H1 (cell line): Measurements from ENCODE around the gene DISC1. TPM values are rescaled to one million over a fixed set of nuclear protein-coding genes. Genes with fewer than 3 reads are reported as not detected.

Experiments
- CTCF ChIA-PET: fragments of 300-600 bp; sonication (Branson Sonifier 250); formaldehyde crosslinking; loops from one replicate; lab custom pipeline; 2021; ENCODE audit not compliant: partially characterized antibody; lab: Charles Lee
- POLR2A ChIA-PET: fragments of 300-600 bp; sonication (Branson Sonifier 250); formaldehyde crosslinking; loops from one replicate; lab custom pipeline; 2021; ENCODE audit warnings: inconsistent platforms; ENCODE audit not compliant: partially characterized antibody; lab: Charles Lee
- DNase-seq, 2 experiments: peaks; one replicate each; pipeline versions ENCODE4 v3.0.0 to v3.0.0-alpha.2; 2010 to 2022; ENCODE audit warnings: low spot score in 2 of 2, low read depth in 1 of 2, mixed read lengths in 1 of 2
- FAIRE-seq: peaks from 2 replicates; lab custom pipeline; 2011; peaks lifted over from hg19 to GRCh38; lab: Jason Lieb, UNC
- H2AFZ ChIP-seq: 2 replicates; pipeline ENCODE4 v1.8.1; 2012; ENCODE audit warnings: low read length, inconsistent platforms
- H2AK5ac ChIP-seq: 2 replicates; pipeline ENCODE4 v1.6.1; 2013; ENCODE audit warnings: low read depth, low read length
- H2BK120ac ChIP-seq: replicated peaks from 2 replicates; pipeline ENCODE3; 2013; ENCODE audit warnings: low read depth, low read length, inconsistent platforms
- H2BK12ac ChIP-seq: 2 replicates; pipeline ENCODE4 v1.6.1; 2013; ENCODE audit warnings: low read depth, low read length
- H2BK15ac ChIP-seq: 2 replicates; pipeline ENCODE4 v1.6.1; 2013; ENCODE audit warnings: low read length
- H2BK20ac ChIP-seq: 2 replicates; pipeline ENCODE4 v1.6.1; 2013; ENCODE audit warnings: low read length
- H2BK5ac ChIP-seq: 2 replicates; pipeline ENCODE4 v1.6.1; 2013; ENCODE audit warnings: low read depth, low read length
- H3K14ac ChIP-seq: 2 replicates; pipeline ENCODE4 v1.6.1; 2013; ENCODE audit warnings: inconsistent platforms; ENCODE audit not compliant: insufficient read length
- H3K18ac ChIP-seq: 2 replicates; pipeline ENCODE4 v1.6.1; 2013; ENCODE audit warnings: low read length; ENCODE audit errors: extremely low read depth
- H3K23ac ChIP-seq: 2 replicates; pipeline ENCODE4 v1.6.1; 2013; ENCODE audit warnings: inconsistent platforms; ENCODE audit not compliant: insufficient read length
- H3K23me2 ChIP-seq: 2 replicates; pipeline ENCODE4 v1.6.1; 2013; ENCODE audit warnings: low read depth, low read length
- H3K27ac ChIP-seq: 2 replicates; pipeline ENCODE4 v1.6.1; 2011; ENCODE audit warnings: low read depth, low read length, inconsistent platforms
- H3K27me3 ChIP-seq, 4 experiments: replicated peaks in 1 of 4; 1 replicate in 1 of 4; 2 replicates in 3 of 4; pipeline versions ENCODE4 v1.6.1 to v1.8.1; 2011 to 2013; ENCODE audit warnings: low read length in 3 of 4, mild to moderate bottlenecking in 3 of 4, inconsistent platforms in 2 of 4, mixed read lengths in 2 of 4, moderate library complexity in 1 of 4; ENCODE audit not compliant: control insufficient read depth in 3 of 4, insufficient read depth in 3 of 4; ENCODE audit errors: extremely low read depth in 1 of 4
- H3K36me3 ChIP-seq, 4 experiments: 2 replicates each; pipeline versions ENCODE4 v1.6.1 to v1.8.1; 2011 to 2013; ENCODE audit warnings: mild to moderate bottlenecking in 4 of 4, low read length in 3 of 4, moderate library complexity in 2 of 4, control low read depth in 1 of 4, inconsistent platforms in 1 of 4; ENCODE audit not compliant: insufficient read depth in 4 of 4, control insufficient read depth in 2 of 4
- H3K4ac ChIP-seq: replicated peaks from 2 replicates; pipeline ENCODE3; 2013; ENCODE audit warnings: low read length, low read depth, mixed read lengths, inconsistent platforms; ENCODE audit not compliant: insufficient read length
- H3K4me1 ChIP-seq, 4 experiments: replicated peaks in 1 of 4; 1 replicate in 1 of 4; 2 replicates in 3 of 4; pipeline versions ENCODE4 v1.6.1 to v1.8.1; 2011 to 2013; ENCODE audit warnings: low read length in 3 of 4, inconsistent platforms in 2 of 4, mixed read lengths in 1 of 4; ENCODE audit not compliant: insufficient read depth in 4 of 4, control insufficient read depth in 3 of 4
- H3K4me2 ChIP-seq, 2 experiments: 2 replicates each; pipeline versions ENCODE4 v1.6.1 to v1.8.1; 2011 to 2013; ENCODE audit warnings: low read depth in 2 of 2, low read length in 2 of 2, control low read depth in 1 of 2, inconsistent platforms in 1 of 2, mild to moderate bottlenecking in 1 of 2; ENCODE audit not compliant: insufficient read depth in 1 of 2
- H3K4me3 ChIP-seq, 4 experiments: fragments of 200-600, 300-600 bp in 1 of 4; sonication (generic), shearing (Covaris generic), sonication (Bioruptor Twin) in 1 of 4; 2 replicates each; pipeline versions ENCODE4 v1.5.1 to v1.8.1; 2011 to 2016; ENCODE audit warnings: low read length in 4 of 4, low read depth in 3 of 4, control low read depth in 2 of 4, inconsistent platforms in 2 of 4, mild to moderate bottlenecking in 2 of 4, mixed read lengths in 1 of 4, moderate library complexity in 1 of 4; ENCODE audit not compliant: insufficient read depth in 2 of 4; ENCODE audit errors: extremely low read depth in 1 of 4
- H3K56ac ChIP-seq: replicated peaks from 2 replicates; pipeline ENCODE3; 2013; ENCODE audit warnings: low read depth, mild to moderate bottlenecking, mixed read lengths, low read length, inconsistent platforms; ENCODE audit not compliant: insufficient read length
- H3K79me1 ChIP-seq: 2 replicates; pipeline ENCODE4 v1.6.1; 2013; ENCODE audit warnings: low read depth, low read length, control low read depth
- H3K79me2 ChIP-seq, 2 experiments: 2 replicates each; pipeline versions ENCODE4 v1.6.1 to v1.8.1; 2012 to 2013; ENCODE audit warnings: low read length in 2 of 2, mild to moderate bottlenecking in 2 of 2, inconsistent platforms in 1 of 2; ENCODE audit not compliant: insufficient read depth in 2 of 2, control insufficient read depth in 1 of 2
- H3K9ac ChIP-seq, 4 experiments: replicated peaks in 1 of 4; 1 replicate in 1 of 4; 2 replicates in 3 of 4; pipeline versions ENCODE4 v1.6.1 to v1.8.1; 2011 to 2013; ENCODE audit warnings: low read depth in 3 of 4, low read length in 3 of 4, control low read depth in 2 of 4, mild to moderate bottlenecking in 2 of 4, moderate library complexity in 2 of 4, inconsistent platforms in 1 of 4; ENCODE audit errors: extremely low read depth in 1 of 4
- H3K9me3 ChIP-seq, 2 experiments: 2 replicates each; pipeline versions ENCODE4 v1.6.1 to v1.8.1; 2012 to 2013; ENCODE audit warnings: mild to moderate bottlenecking in 2 of 2, moderate library complexity in 2 of 2, control low read depth in 1 of 2, inconsistent platforms in 1 of 2, low read depth in 1 of 2, low read length in 1 of 2, mixed read lengths in 1 of 2; ENCODE audit not compliant: insufficient read depth in 2 of 2
- H4K20me1 ChIP-seq, 2 experiments: replicated peaks in 1 of 2; 2 replicates each; pipeline versions ENCODE3 to v1.8.1; 2011 to 2013; ENCODE audit warnings: inconsistent platforms in 2 of 2, low read length in 2 of 2, mild to moderate bottlenecking in 1 of 2; ENCODE audit not compliant: insufficient read depth in 2 of 2, control insufficient read depth in 1 of 2
- H4K5ac ChIP-seq: 2 replicates; pipeline ENCODE4 v1.6.1; 2013; ENCODE audit warnings: low read length, low read depth, mixed read lengths, inconsistent platforms; ENCODE audit not compliant: insufficient read length
- H4K8ac ChIP-seq: 2 replicates; pipeline ENCODE4 v1.8.0; 2013; ENCODE audit warnings: mild to moderate bottlenecking, moderate library complexity, low read length, inconsistent platforms; ENCODE audit not compliant: insufficient read depth; ENCODE audit errors: extremely low read depth
- H4K91ac ChIP-seq: replicated peaks from 2 replicates; pipeline ENCODE3; 2013; ENCODE audit warnings: low read length, mixed read lengths, inconsistent platforms; ENCODE audit not compliant: insufficient read length
- ASH2L ChIP-seq: fragments of 200-600, 300-600 bp; sonication (generic); IDR thresholded peaks from one replicate; pipeline ENCODE4 v1.7.1; 2017; ENCODE audit warnings: low read length
- BRCA1 ChIP-seq: IDR thresholded peaks from 2 replicates; pipeline ENCODE4 v1.6.1; 2012; ENCODE audit warnings: low read depth, low read length, improper control_type of control experiment
- CBX8 ChIP-seq: fragments of 300-800, 300-1000 bp; sonication (generic); IDR thresholded peaks from 2 replicates; pipeline ENCODE4 v1.7.1; 2016; ENCODE audit warnings: low read depth, low read length, borderline replicate concordance
- CEBPB ChIP-seq: IDR thresholded peaks from 2 replicates; pipeline ENCODE4 v1.6.1; 2012; ENCODE audit warnings: low read depth, low read length
- CHD2 ChIP-seq: IDR thresholded peaks from 2 replicates; pipeline ENCODE4 v1.6.1; 2012; ENCODE audit warnings: low read length, improper control_type of control experiment
- GTF2F1 ChIP-seq: IDR thresholded peaks from 2 replicates; pipeline ENCODE4 v1.6.1; 2012; ENCODE audit warnings: low read depth, low read length, improper control_type of control experiment, borderline replicate concordance
- JUND ChIP-seq: IDR thresholded peaks from 2 replicates; pipeline ENCODE4 v1.6.1; 2011; ENCODE audit warnings: mild to moderate bottlenecking, improper control_type of control experiment, low read length
- KDM5A ChIP-seq: fragments of 200-600 bp; IDR thresholded peaks from 2 replicates; pipeline ENCODE4 v1.7.1; 2012; ENCODE audit warnings: mild to moderate bottlenecking, low read length, inconsistent platforms, mixed read lengths
- POLR2A ChIP-seq, 2 experiments: IDR thresholded peaks; 1 replicate in 1 of 2; 2 replicates in 1 of 2; pipeline ENCODE4 v1.6.1; 2011; ENCODE audit warnings: low read depth in 2 of 2, low read length in 2 of 2, mild to moderate bottlenecking in 2 of 2; ENCODE audit errors: control extremely low read depth in 1 of 2
- POLR2AphosphoS5 ChIP-seq: IDR thresholded peaks from 2 replicates; pipeline ENCODE4 v1.6.1; 2011; ENCODE audit warnings: low read depth, low read length
- SRF ChIP-seq: IDR thresholded peaks from 2 replicates; pipeline ENCODE4 v1.6.1; 2011; ENCODE audit warnings: mild to moderate bottlenecking, low read depth, low read length, moderate library complexity
- TAF1 ChIP-seq: IDR thresholded peaks from 2 replicates; pipeline ENCODE4 v1.6.1; 2011; ENCODE audit warnings: mild to moderate bottlenecking, low read depth, low read length
- TCF12 ChIP-seq: IDR thresholded peaks from 2 replicates; pipeline ENCODE4 v1.6.1; 2011; ENCODE audit warnings: low read depth, mild to moderate bottlenecking, low read length
- USF2 ChIP-seq: IDR thresholded peaks from 2 replicates; pipeline ENCODE4 v1.6.1; 2011; ENCODE audit warnings: low read length, improper control_type of control experiment
- WGBS, 2 experiments: shearing (Covaris generic) in 1 of 2; methylation state at CpG; one replicate each; pipeline versions ENCODE4 v1.1.6 to v1.1.7; 2013 to 2015; ENCODE audit warnings: low lambda C conversion rate in 2 of 2, mixed read lengths in 2 of 2, inconsistent platforms in 1 of 2, low coverage in 1 of 2, missing lambda C conversion rate in 1 of 2; ENCODE audit not compliant: insufficient replicate concordance in 2 of 2, insufficient coverage in 1 of 2, insufficient read length in 1 of 2; ENCODE audit errors: extremely low coverage in 1 of 2, missing lambda C conversion rate in 1 of 2; 5-methylcytosine and 5-hydroxymethylcytosine counted together
- polyA plus RNA-seq, 7 experiments: library from polyadenylated mRNA; depleted of rRNA in 3 of 7; stranded (reverse) in 5 of 7; unstranded in 2 of 7; fragments of >200 nt in 5 of 7; fragments of 200-250 nt in 2 of 7; gene quantifications; 1 replicate in 5 of 7; 2 replicates in 1 of 7; 4 replicates in 1 of 7; pipeline versions ENCODE4 v1.2.1 to v1.2.3, GENCODE V29; 2011 to 2013; ENCODE audit warnings: missing spikeins in 2 of 7, mixed read lengths in 2 of 7
- total RNA-seq: library from RNA; stranded (reverse); fragmentation: NEBNext Ultra II Directional; extraction: Animal tissue kit (Norgen Biotek cat#: 25700); gene quantifications from 2 replicates; pipeline ENCODE4 v1.2.1, GENCODE V29; 2021

The DISC1 gene
- total and polyA plus RNA-seq, 2 of the 8 experiments (the other 6 are each of a cell fraction or from before 2014, with no cell fraction given) = 1.1 to 3.5 TPM

- Histone ChIP-seq H3K4me1 (peaks cover 0 to 4% (median 1%) of the 10 kb centered on the region in 4 experiments; a peak in 1 of 7 replicates), H3K9me3 (no peaks in the 10 kb centered on the region), H4K5ac (no peak overlapping the region), H2BK20ac (no peak overlapping the region), H2AFZ (no peak overlapping the region), H3K4me3 (no peak overlapping the region), H3K14ac (no peak overlapping the region), H4K91ac (no peak overlapping the region), H3K9ac (no peak overlapping the region), H3K23ac (no peak overlapping the region), H3K36me3 (no peaks in the 10 kb centered on the region), H3K79me2 (no peaks in the 10 kb centered on the region), H3K4me2 (no peak overlapping the region), H3K79me1 (no peaks in the 10 kb centered on the region), H2BK5ac (no peak overlapping the region), H2BK15ac (no peak overlapping the region), H3K4ac (no peak overlapping the region), H2BK12ac (no peak overlapping the region), H3K23me2 (no peaks in the 10 kb centered on the region), H3K56ac (no peak overlapping the region), H3K18ac (no peak overlapping the region), H2AK5ac (no peak overlapping the region), H2BK120ac (no peak overlapping the region), H3K27me3 (no peaks in the 10 kb centered on the region), H4K8ac (no peak overlapping the region), H3K27ac (no peak overlapping the region), H4K20me1 (no peaks in the 10 kb centered on the region)
- FAIRE-seq (no peak), DNase-seq (no peak)
- 72% methylated on average over 6 of the region's 6 CpGs; no CpG with 5 or more reads in 1 of the 2 experiments for WGBS, 2 experiments
- POLR2A ChIA-PET = no interaction called here
- CTCF ChIA-PET = interaction anchor here (0.9 to 1.9 kb wide), 6 partner anchors 19 to 85 kb away, joined by 3 to 13 read pairs (median 4); no protein-coding TSS in a partner anchor
- TF ChIP-seq POLR2AphosphoS5 (no peak), TAF1 (no peak), ASH2L (no peak), CBX8 (no peak), JUND (no peak), GTF2F1 (no peak), BRCA1 (no peak), CHD2 (no peak), KDM5A (no peak), TCF12 (no peak), USF2 (no peak), SRF (no peak), POLR2A (IDR thresholded peaks at IDR 0.05; ENCODE audit: control extremely low read depth in 1 of 2, low read depth in 2 of 2, low read length in 2 of 2) (no peak), CEBPB (no peak)
Measured at GRCh38 chr1:231950331-231951128, 323.9 kb downstream of the DISC1 start.
